ENCODE results near the gene THG1L.

GRCh38 chr5:157714596-157714864 lies 16.7 kb upstream of the THG1L start:
- TF ChIP-seq TCF12 (IDR thresholded peaks at IDR 0.05; ENCODE audit: low read depth) (no peak), CEBPB (IDR thresholded peaks at IDR 0.05) (no peak), NFIC (IDR thresholded peaks at IDR 0.05) (no peak), RAD21 (IDR thresholded peaks at IDR 0.05; ENCODE audit: low read depth) (no peak), FOXM1 (IDR thresholded peaks at IDR 0.05; ENCODE audit: borderline replicate concordance, low read depth) (no peak), EP300 (IDR thresholded peaks at IDR 0.05; ENCODE audit: borderline replicate concordance) (no peak), TAF1 (IDR thresholded peaks at IDR 0.05; ENCODE audit: low read depth) (no peak), TEAD4 (IDR thresholded peaks at IDR 0.05) (no peak), CREB1 (IDR thresholded peaks at IDR 0.05; ENCODE audit: low read depth) (no peak)
- TF ChIP-seq, protein P1, sequence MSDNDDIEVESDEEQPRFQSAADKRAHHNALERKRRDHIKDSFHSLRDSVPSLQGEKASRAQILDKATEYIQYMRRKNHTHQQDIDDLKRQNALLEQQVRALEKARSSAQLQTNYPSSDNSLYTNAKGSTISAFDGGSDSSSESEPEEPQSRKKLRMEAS (IDR thresholded peaks at IDR 0.05) = no peak
- TF ChIP-seq, protein P2, sequence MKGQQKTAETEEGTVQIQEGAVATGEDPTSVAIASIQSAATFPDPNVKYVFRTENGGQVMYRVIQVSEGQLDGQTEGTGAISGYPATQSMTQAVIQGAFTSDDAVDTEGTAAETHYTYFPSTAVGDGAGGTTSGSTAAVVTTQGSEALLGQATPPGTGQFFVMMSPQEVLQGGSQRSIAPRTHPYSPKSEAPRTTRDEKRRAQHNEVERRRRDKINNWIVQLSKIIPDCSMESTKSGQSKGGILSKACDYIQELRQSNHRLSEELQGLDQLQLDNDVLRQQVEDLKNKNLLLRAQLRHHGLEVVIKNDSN (IDR thresholded peaks at IDR 0.05) = no peak

Data from Ishikawa (cell line).